Stimulated activated CD4-positive, alpha-beta T cell treated with anti-CD3 and anti-CD28 coated beads, TNF-alpha, amount 100 ng/mL, for 48 hours (primary cell): ENCODE measurements around the gene ZDHHC8.

Experiments
- DNase-seq, 3 donors: peaks; one replicate each; pipeline ENCODE4 v3.0.0-alpha.2; 2020; ENCODE audit warnings: low read depth in 3 of 3

The ZDHHC8 gene

DNA sequence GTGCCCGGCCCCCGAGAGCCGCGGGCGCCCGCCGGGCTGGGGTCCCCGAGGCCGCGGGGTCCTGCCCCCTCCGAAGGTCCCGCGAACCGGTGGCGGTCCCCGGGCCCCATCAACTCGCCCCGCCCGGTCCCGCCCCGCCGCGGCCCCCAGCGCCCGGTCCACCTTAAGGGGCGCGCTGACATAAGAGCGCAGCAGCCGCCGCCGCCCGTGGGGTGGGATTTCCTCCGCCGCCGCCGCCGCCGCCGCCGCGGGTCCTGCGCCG is at the start of gene ZDHHC8:
TSS of gene ZDHHC8 (plus strand) at position 208 of the 262 bp plus-strand sequence. CDS start 144 bp downstream, outside the sequence.
- DNase-seq, result no peak

DNA sequence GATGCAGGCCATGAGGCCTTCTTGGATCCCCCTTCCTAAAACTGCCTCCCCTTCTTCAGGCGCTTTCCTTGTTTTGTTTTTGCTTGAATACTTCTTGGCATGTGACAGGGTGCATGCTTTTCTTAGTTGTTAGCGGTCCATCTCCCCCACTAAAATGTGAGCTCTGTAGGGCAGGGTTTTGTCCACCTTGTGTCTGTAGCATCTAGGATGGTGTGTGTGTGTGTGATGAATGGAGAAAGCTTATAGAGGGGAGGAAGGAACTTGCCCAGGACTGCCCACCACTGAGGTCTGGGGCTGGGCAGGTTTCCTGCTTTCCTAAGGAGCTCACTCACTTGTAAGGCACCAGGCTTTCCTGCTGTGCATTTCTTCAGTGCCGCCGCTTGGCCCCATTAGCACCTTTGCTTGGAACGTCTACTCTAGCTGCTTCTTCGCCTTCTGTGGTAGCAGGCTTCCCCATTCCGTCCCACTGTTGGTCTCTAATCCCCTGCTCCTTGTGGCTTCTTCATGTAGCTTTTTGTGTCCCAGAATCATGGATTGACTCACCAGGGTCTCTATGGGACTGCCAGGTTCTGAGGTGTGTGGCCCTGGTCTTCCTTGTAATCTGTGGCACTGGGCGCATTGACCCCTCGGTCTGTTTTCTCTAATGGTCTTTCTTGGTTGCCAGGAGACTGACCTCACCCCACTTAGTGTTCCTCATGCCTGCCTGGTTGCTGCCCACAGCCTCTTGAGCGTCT is 48.3 kb upstream of the ZDHHC8 start:
- no peak for DNase-seq

DNA sequence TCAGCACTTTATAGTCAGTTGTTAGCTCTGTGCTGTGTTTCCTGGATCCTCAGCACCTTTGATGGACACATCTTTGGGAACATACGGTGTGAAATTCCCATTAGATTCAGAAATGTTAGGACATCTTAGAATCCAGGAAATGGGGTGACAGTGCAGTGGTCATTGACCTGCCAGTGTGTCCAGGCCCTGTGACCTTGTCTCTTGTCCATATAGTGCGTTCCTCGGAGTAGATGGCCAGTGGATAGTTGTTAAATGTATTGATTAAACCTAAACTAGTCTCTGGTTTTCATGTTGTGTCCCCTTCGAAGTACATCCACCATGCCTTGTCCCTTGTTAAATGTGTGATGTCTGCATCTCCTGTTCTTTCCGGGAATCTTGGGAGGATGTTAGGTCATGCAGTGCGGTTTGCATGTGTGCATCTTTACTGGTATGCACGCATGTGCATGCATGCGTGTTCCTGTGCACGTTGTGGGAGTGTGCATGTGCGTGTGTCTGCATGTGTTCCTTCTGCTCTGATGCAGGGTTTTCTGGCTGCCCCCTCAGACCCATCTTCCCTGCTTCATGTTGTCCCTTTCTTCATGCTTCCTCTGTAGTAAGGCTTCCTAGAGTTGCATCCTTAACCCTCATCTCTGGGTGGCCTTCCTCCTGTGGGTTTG is 47.6 kb upstream of the ZDHHC8 start:
- no peak for DNase-seq

GRCh38 chr22:20084547-20085413 is 46.8 kb upstream of the ZDHHC8 start:
- DNase-seq, result no peak

DNA sequence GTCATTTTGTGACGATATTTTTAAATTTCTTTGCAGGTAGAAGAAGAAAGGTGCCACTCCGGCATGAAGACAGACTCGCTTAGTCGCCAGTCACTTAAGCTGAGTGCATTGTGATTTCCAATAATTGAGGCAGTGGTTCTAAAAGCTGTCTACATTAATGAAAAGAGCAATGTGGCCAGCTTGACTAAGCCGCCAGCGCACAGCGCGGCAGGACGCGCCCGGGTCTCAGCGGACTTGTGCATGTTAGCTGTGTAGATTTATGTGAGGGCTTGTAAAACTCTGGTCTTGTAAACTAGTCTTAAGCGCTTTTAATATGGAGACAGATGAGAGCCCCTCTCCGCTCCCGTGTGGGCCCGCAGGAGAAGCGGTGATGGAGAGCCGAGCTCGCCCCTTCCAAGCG is 46.0 kb upstream of the ZDHHC8 start:
- DNase-seq, result no peak

GRCh38 chr22:20086101-20086599 is 45.5 kb upstream of the ZDHHC8 start:
- DNase-seq, result no peak

- DNase-seq, result no peak
These were observed 44.8 kb upstream of the ZDHHC8 start for GRCh38 chr22:20086763-20087162.

- no peak for DNase-seq
These were observed 44.0 kb upstream of the ZDHHC8 start for GRCh38 chr22:20087319-20088262.

- DNase-seq, result no peak
These were observed 43.3 kb upstream of the ZDHHC8 start for GRCh38 chr22:20088263-20088648.

- DNase-seq, result no peak
These were observed 42.2 kb upstream of the ZDHHC8 start for GRCh38 chr22:20089226-20089976.

- no peak for DNase-seq
These were observed 41.5 kb upstream of the ZDHHC8 start for GRCh38 chr22:20089977-20090729.

DNA sequence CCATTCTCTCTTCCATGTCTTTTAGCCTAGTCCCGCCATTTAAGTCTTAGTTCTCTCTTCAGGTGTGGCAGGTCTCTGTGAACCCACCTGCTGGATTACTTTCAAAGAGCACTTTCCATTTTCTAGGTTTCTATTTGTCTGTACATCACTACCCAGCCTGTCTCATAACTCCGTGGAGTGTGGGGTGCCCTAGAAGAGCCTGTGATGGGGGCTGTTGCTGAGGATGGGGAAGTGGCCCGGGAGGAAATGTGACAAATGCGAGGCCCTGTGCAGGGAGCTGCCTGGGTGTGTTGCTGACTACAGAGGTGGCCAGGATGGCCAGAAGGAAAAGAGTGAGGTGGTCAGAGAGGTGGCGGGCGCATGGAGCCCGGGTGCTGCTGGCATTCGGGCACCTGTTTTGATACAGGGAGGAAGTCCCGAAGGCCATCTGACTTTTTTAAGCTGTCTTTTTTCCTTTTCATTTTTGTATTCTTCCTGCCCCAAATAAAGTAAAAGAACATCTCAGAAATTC is 40.8 kb upstream of the ZDHHC8 start:
- DNase-seq, result no peak

- no peak for DNase-seq
These were observed 39.7 kb upstream of the ZDHHC8 start for GRCh38 chr22:20091690-20092476.

DNA sequence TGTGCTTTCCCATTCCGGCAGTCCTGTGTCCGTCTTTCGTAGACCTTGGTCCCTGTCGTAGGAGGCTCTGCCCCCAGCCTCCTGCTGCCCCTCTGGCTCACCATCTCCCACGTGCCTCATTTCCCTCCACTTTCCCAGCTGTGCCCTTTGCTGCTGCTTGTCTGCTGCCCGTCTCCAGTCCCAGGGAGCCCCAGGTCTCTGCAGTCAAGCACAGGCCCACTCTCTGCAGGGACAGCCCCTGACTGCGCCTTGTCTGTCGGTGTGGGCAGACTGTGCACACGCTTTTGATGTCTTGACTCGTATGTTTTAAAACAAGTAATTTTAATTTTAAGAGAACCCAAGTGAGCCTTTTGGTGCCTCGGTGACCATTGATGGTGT is 39.1 kb upstream of the ZDHHC8 start:
- DNase-seq, result no peak

- DNase-seq, result no peak
These were observed 38.0 kb upstream of the ZDHHC8 start for GRCh38 chr22:20093418-20094196.

- DNase-seq, result no peak
These were observed 37.3 kb upstream of the ZDHHC8 start for GRCh38 chr22:20094197-20094807.

GRCh38 chr22:20095521-20095920 is 36.1 kb upstream of the ZDHHC8 start:
- DNase-seq, result no peak
